GM23338 (cell line): ENCODE measurements around the gene BRF1. TPM values are rescaled to one million over a fixed set of nuclear protein-coding genes. Genes with fewer than 3 reads are reported as not detected.

Source experiments
- ATAC-seq: fragments of 200-7000 bp; cut with Tn5 transposase; 3 replicates; pipeline ENCODE4 v1.9.1; 2020
- DNase-seq: peaks from one replicate; pipeline ENCODE4 v3.0.0-alpha.2; 2015; ENCODE audit warnings: low spot score
- H2AFZ ChIP-seq: fragments of 200-600 bp; sonication (generic); 2 replicates; pipeline ENCODE4 v1.8.0; 2016; ENCODE audit warnings: antibody characterized with exemption, mild to moderate bottlenecking, moderate library complexity
- H3F3A ChIP-seq: fragments of 200-600 bp; sonication (generic); replicated peaks from 2 replicates; pipeline ENCODE4 v1.8.0; 2017; ENCODE audit warnings: antibody characterized with exemption, mixed run types, low read depth
- H3K27ac ChIP-seq: fragments of 200-600 bp; sonication (generic); 2 replicates; pipeline ENCODE4 v1.6.1; 2016; ENCODE audit warnings: low read depth
- H3K27me3 ChIP-seq: fragments of 200-600 bp; sonication (generic); 2 replicates; pipeline ENCODE4 v1.8.0; 2016; ENCODE audit warnings: mild to moderate bottlenecking, mixed run types, moderate library complexity; ENCODE audit not compliant: insufficient read depth
- H3K36me3 ChIP-seq: fragments of 200-600 bp; sonication (generic); 2 replicates; pipeline ENCODE4 v1.8.0; 2016; ENCODE audit warnings: mild to moderate bottlenecking; ENCODE audit not compliant: insufficient read depth
- H3K4me1 ChIP-seq: fragments of 200-600 bp; sonication (generic); 2 replicates; pipeline ENCODE4 v1.8.0; 2016; ENCODE audit warnings: mild to moderate bottlenecking, moderate library complexity; ENCODE audit not compliant: insufficient read depth
- H3K4me2 ChIP-seq: fragments of 200-600 bp; sonication (generic); 2 replicates; pipeline ENCODE4 v1.7.1; 2017; ENCODE audit warnings: mixed run types
- H3K4me3 ChIP-seq: fragments of 200-600 bp; sonication (generic); 2 replicates; pipeline ENCODE4 v1.6.1; 2016; ENCODE audit warnings: mixed run types
- H3K79me2 ChIP-seq: fragments of 200-600 bp; sonication (generic); replicated peaks from 2 replicates; pipeline ENCODE4 v1.8.0; 2017; ENCODE audit warnings: mild to moderate bottlenecking; ENCODE audit not compliant: insufficient read depth
- H3K9me2 ChIP-seq: fragments of 200-600 bp; sonication (generic); 2 replicates; pipeline ENCODE4 v1.8.0; 2017; ENCODE audit not compliant: insufficient read depth
- H4K20me1 ChIP-seq: fragments of 200-600 bp; sonication (generic); replicated peaks from 2 replicates; pipeline ENCODE4 v1.8.0; 2017; ENCODE audit warnings: mild to moderate bottlenecking; ENCODE audit not compliant: insufficient read depth
- H3K27ac Mint-ChIP-seq: 2 replicates; pipeline ENCODE4 v1.8.0; 2020; ENCODE audit warnings: inconsistent platforms, mild to moderate bottlenecking, moderate library complexity, mixed read lengths
- H3K27me3 Mint-ChIP-seq: 3 replicates; pipeline ENCODE4 v1.8.0; 2022; ENCODE audit warnings: low read depth, mild to moderate bottlenecking, moderate library complexity, mixed read lengths, inconsistent platforms; ENCODE audit not compliant: insufficient read depth, poor library complexity
- H3K36me3 Mint-ChIP-seq: 3 replicates; pipeline ENCODE4 v1.8.0; 2021; ENCODE audit warnings: low read depth, mild to moderate bottlenecking, inconsistent platforms, moderate library complexity, mixed read lengths
- H3K4me1 Mint-ChIP-seq: 3 replicates; pipeline ENCODE4 v1.8.0; 2020; ENCODE audit warnings: mild to moderate bottlenecking, inconsistent platforms, mixed read lengths
- H3K4me3 Mint-ChIP-seq: 3 replicates; pipeline ENCODE4 v1.8.0; 2021; ENCODE audit warnings: moderate library complexity, mild to moderate bottlenecking, inconsistent platforms, mixed read lengths
- H3K9me3 Mint-ChIP-seq: 3 replicates; pipeline ENCODE4 v1.8.0; 2020; ENCODE audit warnings: moderate library complexity, mild to moderate bottlenecking, inconsistent platforms, mixed read lengths
- ETS1 ChIP-seq: IDR thresholded peaks from 2 replicates; pipeline ENCODE4 v1.6.1; 2016; ENCODE audit warnings: antibody characterized with exemption
- JUNB ChIP-seq: IDR thresholded peaks from one replicate; pipeline ENCODE4 v1.6.1; 2016; ENCODE audit warnings: antibody characterized with exemption; ENCODE audit not compliant: unreplicated experiment
- POLR2AphosphoS5 ChIP-seq: IDR thresholded peaks from 2 replicates; pipeline ENCODE4 v1.6.1; 2016; ENCODE audit warnings: antibody characterized with exemption, low read depth
- REST ChIP-seq: IDR thresholded peaks from one replicate; pipeline ENCODE4 v1.6.1; 2018; ENCODE audit warnings: antibody characterized with exemption; ENCODE audit not compliant: unreplicated experiment
- ZNF114 ChIP-seq: fragments of 250-450 bp; sonication (Bioruptor Pico); IDR thresholded peaks from 2 replicates; pipeline ENCODE4 v1.5.0; 2020; ENCODE audit warnings: mild to moderate bottlenecking, moderate library complexity
- polyA plus RNA-seq: library from polyadenylated mRNA; unstranded; fragments of >200 nt; fragmentation: Nextera tagmentation; extraction: Ambion mirVana; gene quantifications from 2 replicates; pipeline ENCODE4 v1.2.1, GENCODE V29; 2016
- total RNA-seq: library from RNA; depleted of rRNA; stranded (reverse); fragments of >200 nt; shearing (Covaris generic); gene quantifications from 2 replicates; pipeline ENCODE4 v1.2.3, GENCODE V29; 2014

The BRF1 gene
- total and polyA plus RNA-seq, 2 experiments from 2014 or later = 8.6 to 29.9 TPM

- H3K36me3 ChIP-seq = no peaks in the 10 kb centered on the region
- ATAC-seq = no peak
- no peak overlapping the region for H3K4me3 ChIP-seq
- peaks cover 11% of the 10 kb centered on the region for H3K27me3 Mint-ChIP-seq
- no peaks in the 10 kb centered on the region; the same call in 1 of the 2 replicates for H3K4me1 ChIP-seq
- H3F3A ChIP-seq = no peaks in the 10 kb centered on the region
- no peaks in the 10 kb centered on the region for H3K36me3 Mint-ChIP-seq
- H3K9me2 ChIP-seq = no peaks in the 10 kb centered on the region
- H3K9me3 Mint-ChIP-seq = no peaks in the 10 kb centered on the region; the same call in 2 of the 3 replicates
- no peaks in the 10 kb centered on the region for H3K79me2 ChIP-seq
- H2AFZ ChIP-seq = no peak overlapping the region
- H3K4me2 ChIP-seq = no peak overlapping the region
- no peak for DNase-seq
- no peak overlapping the region for H3K4me3 Mint-ChIP-seq
- peaks cover 4% of the 10 kb centered on the region; the same call in 1 of the 2 replicates for H3K27me3 ChIP-seq
- no peak overlapping the region for H3K27ac Mint-ChIP-seq
- peaks cover 3% of the 10 kb centered on the region; the same call in 1 of the 3 replicates for H3K4me1 Mint-ChIP-seq
- TF ChIP-seq POLR2AphosphoS5 (no peak), ETS1 (no peak), JUNB (no peak), REST (no peak), ZNF114 (CRISPR knock-in tag) (no peak)
- no peak overlapping the region for H3K27ac ChIP-seq
- no peaks in the 10 kb centered on the region; the same call in 1 of the 2 replicates for H4K20me1 ChIP-seq
Measured at GRCh38 chr14:105176513-105176912, 124.3 kb downstream of the BRF1 start.

GRCh38 chr14:105173901-105174894 lies 126.6 kb downstream of the BRF1 start:
- H4K20me1 ChIP-seq = no peaks in the 10 kb centered on the region; the same call in 1 of the 2 replicates
- no peak overlapping the region for H3K27ac ChIP-seq
- peaks cover 9% of the 10 kb centered on the region for H3K27me3 Mint-ChIP-seq
- H3K79me2 ChIP-seq = no peaks in the 10 kb centered on the region
- no peak overlapping the region for H2AFZ ChIP-seq
- H3K9me2 ChIP-seq = no peaks in the 10 kb centered on the region
- no peaks in the 10 kb centered on the region for H3K36me3 Mint-ChIP-seq
- no peak overlapping the region for H3K4me2 ChIP-seq
- no peak for TF ChIP-seq POLR2AphosphoS5
- TF ChIP-seq REST = no peak
- no peaks in the 10 kb centered on the region for H3K9me3 Mint-ChIP-seq
- no peaks in the 10 kb centered on the region; the same call in 2 of the 3 replicates for H3K4me1 Mint-ChIP-seq
- H3K27me3 ChIP-seq = peaks cover 6% of the 10 kb centered on the region; the same call in 1 of the 2 replicates
- ATAC-seq (no peak), DNase-seq (no peak)
- no peaks in the 10 kb centered on the region for H3F3A ChIP-seq
- no peak overlapping the region for H3K27ac Mint-ChIP-seq
- H3K4me3 Mint-ChIP-seq = no peak overlapping the region
- no peaks in the 10 kb centered on the region for H3K4me1 ChIP-seq
- H3K4me3 ChIP-seq = no peak overlapping the region
- H3K36me3 ChIP-seq = no peaks in the 10 kb centered on the region
